ENCODE results near the gene RBM8A.

DNA sequence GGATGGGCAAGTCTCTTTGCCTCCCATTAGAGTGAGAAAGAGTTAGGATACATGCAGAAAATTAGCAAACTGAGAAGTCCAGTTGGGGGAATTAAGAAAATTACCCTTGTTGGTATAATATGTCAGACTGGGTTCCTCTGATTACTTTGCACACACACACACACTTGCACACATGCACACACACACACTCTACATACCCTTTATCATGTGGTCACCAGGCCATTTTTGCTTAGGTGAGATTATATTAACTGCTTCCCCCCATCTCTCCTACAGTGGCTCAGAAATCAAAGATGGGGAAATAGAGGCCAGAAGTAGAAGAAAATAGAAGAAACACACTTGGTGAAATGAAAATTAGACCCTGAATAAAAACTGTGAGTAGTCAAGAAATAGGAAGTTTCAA, 31.4 kb upstream of the RBM8A start:
- TF ChIP-seq ZBTB26 (CRISPR knock-in tag; IDR thresholded peaks at IDR 0.05) (no peak), FOXP1 (CRISPR knock-in tag; IDR thresholded peaks at IDR 0.05) (no peak), MXI1 (IDR thresholded peaks at IDR 0.05; ENCODE audit: low read depth, low read length) (no peak), ATF3 (IDR thresholded peaks at IDR 0.05) (no peak), ATF3 (CRISPR knock-in tag; conservative IDR thresholded peaks at IDR 0.05) (no peak), GTF2A2 (tag; IDR thresholded peaks at IDR 0.05) (no peak), REST (IDR thresholded peaks at IDR 0.05; ENCODE audit: borderline replicate concordance) (no peak), REST (CRISPR knock-in tag; IDR thresholded peaks at IDR 0.05; ENCODE audit: low read depth) (no peak), ZNF354B (CRISPR knock-in tag; IDR thresholded peaks at IDR 0.05) (no peak), GABPA (tag; conservative IDR thresholded peaks at IDR 0.05; ENCODE audit: low read depth) (no peak)
- TF ChIP-seq, protein P1, sequence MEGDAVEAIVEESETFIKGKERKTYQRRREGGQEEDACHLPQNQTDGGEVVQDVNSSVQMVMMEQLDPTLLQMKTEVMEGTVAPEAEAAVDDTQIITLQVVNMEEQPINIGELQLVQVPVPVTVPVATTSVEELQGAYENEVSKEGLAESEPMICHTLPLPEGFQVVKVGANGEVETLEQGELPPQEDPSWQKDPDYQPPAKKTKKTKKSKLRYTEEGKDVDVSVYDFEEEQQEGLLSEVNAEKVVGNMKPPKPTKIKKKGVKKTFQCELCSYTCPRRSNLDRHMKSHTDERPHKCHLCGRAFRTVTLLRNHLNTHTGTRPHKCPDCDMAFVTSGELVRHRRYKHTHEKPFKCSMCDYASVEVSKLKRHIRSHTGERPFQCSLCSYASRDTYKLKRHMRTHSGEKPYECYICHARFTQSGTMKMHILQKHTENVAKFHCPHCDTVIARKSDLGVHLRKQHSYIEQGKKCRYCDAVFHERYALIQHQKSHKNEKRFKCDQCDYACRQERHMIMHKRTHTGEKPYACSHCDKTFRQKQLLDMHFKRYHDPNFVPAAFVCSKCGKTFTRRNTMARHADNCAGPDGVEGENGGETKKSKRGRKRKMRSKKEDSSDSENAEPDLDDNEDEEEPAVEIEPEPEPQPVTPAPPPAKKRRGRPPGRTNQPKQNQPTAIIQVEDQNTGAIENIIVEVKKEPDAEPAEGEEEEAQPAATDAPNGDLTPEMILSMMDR (IDR thresholded peaks at IDR 0.05 in 2 of 3, conservative IDR thresholded peaks at IDR 0.05 in 1 of 3; ENCODE audit: insufficient read depth in 2 of 3, low read depth in 1 of 3, low read length in 3 of 3), result no peak
- TF ChIP-seq, protein P2, sequence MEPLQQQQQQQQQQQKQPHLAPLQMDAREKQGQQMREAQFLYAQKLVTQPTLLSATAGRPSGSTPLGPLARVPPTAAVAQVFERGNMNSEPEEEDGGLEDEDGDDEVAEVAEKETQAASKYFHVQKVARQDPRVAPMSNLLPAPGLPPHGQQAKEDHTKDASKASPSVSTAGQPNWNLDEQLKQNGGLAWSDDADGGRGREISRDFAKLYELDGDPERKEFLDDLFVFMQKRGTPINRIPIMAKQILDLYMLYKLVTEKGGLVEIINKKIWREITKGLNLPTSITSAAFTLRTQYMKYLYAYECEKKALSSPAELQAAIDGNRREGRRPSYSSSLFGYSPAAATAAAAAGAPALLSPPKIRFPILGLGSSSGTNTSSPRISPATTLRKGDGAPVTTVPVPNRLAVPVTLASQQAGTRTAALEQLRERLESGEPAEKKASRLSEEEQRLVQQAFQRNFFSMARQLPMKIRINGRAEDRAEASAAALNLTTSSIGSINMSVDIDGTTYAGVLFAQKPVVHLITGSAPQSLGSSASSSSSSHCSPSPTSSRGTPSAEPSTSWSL (CRISPR knock-in tag; IDR thresholded peaks at IDR 0.05; ENCODE audit: borderline replicate concordance), result no peak

Measured in K562 (cell line).